HepG2 (cell line): ENCODE measurements around the gene GFOD1. TPM values are rescaled to one million over a fixed set of nuclear protein-coding genes. Genes with fewer than 3 reads are reported as not detected.

Source experiments
- ATAC-seq: fragments of 200-7000 bp; cut with Tn5 transposase; 3 replicates; pipeline ENCODE4 v1.9.1; 2020; ENCODE audit warnings: mild to moderate bottlenecking, moderate library complexity
- BruUV-seq: library from RNA; stranded (reverse); fragments of 400-500 nt; replicated peaks from 2 replicates; lab custom pipeline; 2021; lab: Mats Ljungman, UMichigan
- CTCF ChIA-PET: fragments of 300-600 bp; formaldehyde crosslinking; extraction: SDS; loops from one replicate; lab custom pipeline; 2021; ENCODE audit warnings: low total read pairs, inconsistent platforms, low intra/inter-chr PET ratio; lab: Yijun Ruan, JAX
- POLR2A ChIA-PET: fragments of 350-600 bp; sonication (Branson Sonifier 250); formaldehyde crosslinking; loops from one replicate; lab custom pipeline; 2020; ENCODE audit warnings: antibody characterized with exemption, inconsistent platforms; lab: Yijun Ruan, JAX
- DNase-seq: peaks from one replicate; pipeline ENCODE4 v3.0.0-alpha.2; 2015; ENCODE audit warnings: low spot score
- FAIRE-seq: peaks from 3 replicates; lab custom pipeline; 2011; peaks lifted over from hg19 to GRCh38; lab: Jason Lieb, UNC
- H2AFZ ChIP-seq: one replicate; pipeline ENCODE4 v1.6.1; 2011; ENCODE audit warnings: low read length, inconsistent platforms
- H3K27ac ChIP-seq: fragments of 300-600 bp; 3 replicates; pipeline ENCODE4 v1.8.0; 2011; ENCODE audit warnings: mixed run types, mild to moderate bottlenecking, mixed read lengths, low read length, inconsistent platforms; ENCODE audit not compliant: insufficient read depth; ENCODE audit errors: extremely low read length
- H3K27me3 ChIP-seq, 2 experiments: fragments of 200-600 bp in 1 of 2; 2 replicates in 1 of 2; 3 replicates in 1 of 2; pipeline versions ENCODE4 v1.6.0 to v1.8.0; 2011; ENCODE audit warnings: low read length in 2 of 2, mild to moderate bottlenecking in 2 of 2, moderate library complexity in 2 of 2, inconsistent platforms in 1 of 2; ENCODE audit not compliant: insufficient read depth in 2 of 2, control insufficient read depth in 1 of 2
- H3K36me3 ChIP-seq, 2 experiments: fragments of 200-600 bp in 1 of 2; replicated peaks in 1 of 2; 2 replicates in 1 of 2; 3 replicates in 1 of 2; pipeline versions ENCODE4 v1.5.1 to v1.8.0; 2011; ENCODE audit warnings: low read length in 2 of 2, inconsistent platforms in 1 of 2; ENCODE audit not compliant: insufficient read depth in 2 of 2, control insufficient read depth in 1 of 2
- H3K4me1 ChIP-seq: 2 replicates; pipeline ENCODE4 v1.5.1; 2012; ENCODE audit warnings: low read length, inconsistent platforms; ENCODE audit not compliant: insufficient read depth
- H3K4me2 ChIP-seq: 2 replicates; pipeline ENCODE4 v1.6.0; 2011; ENCODE audit warnings: low read depth, low read length, inconsistent platforms
- H3K4me3 ChIP-seq, 3 experiments: fragments of 200-600 bp in 1 of 3; sonication (generic), shearing (Covaris generic) in 1 of 3; replicated peaks in 1 of 3; 2 replicates each; pipeline ENCODE4 v1.5.1; 2011 to 2016; ENCODE audit warnings: low read length in 3 of 3, inconsistent platforms in 2 of 3, low read depth in 2 of 3, mild to moderate bottlenecking in 2 of 3, control low read depth in 1 of 3, mixed read lengths in 1 of 3; ENCODE audit not compliant: insufficient read depth in 1 of 3
- H3K79me2 ChIP-seq: one replicate; pipeline ENCODE4 v1.6.1; 2011; ENCODE audit warnings: low read length, inconsistent platforms; ENCODE audit not compliant: insufficient read depth
- H3K9ac ChIP-seq: 2 replicates; pipeline ENCODE4 v1.6.0; 2011; ENCODE audit warnings: mild to moderate bottlenecking, low read depth, low read length, inconsistent platforms; ENCODE audit not compliant: insufficient read depth
- H3K9me3 ChIP-seq: 2 replicates; pipeline ENCODE4 v1.5.1; 2012; ENCODE audit warnings: mild to moderate bottlenecking, low read length
- H4K20me1 ChIP-seq: 2 replicates; pipeline ENCODE4 v1.6.0; 2011; ENCODE audit warnings: inconsistent platforms, mild to moderate bottlenecking, low read length, moderate library complexity; ENCODE audit not compliant: insufficient read depth
- PAX8 ChIP-seq: sonication (generic); formaldehyde crosslinking; IDR thresholded peaks from 2 replicates; pipeline ENCODE4 v1.8.0; 2022; ENCODE audit warnings: mild to moderate bottlenecking, missing genetic modification reagents, borderline replicate concordance
- SCMH1 ChIP-seq: sonication (generic); formaldehyde crosslinking; IDR thresholded peaks from 2 replicates; pipeline ENCODE4 v1.9.0; 2021; ENCODE audit warnings: missing genetic modification reagents, mild to moderate bottlenecking, borderline replicate concordance
- ZFP62 ChIP-seq: sonication (generic); formaldehyde crosslinking; IDR thresholded peaks from 2 replicates; pipeline ENCODE4 v1.4.0; 2020; ENCODE audit warnings: missing genetic modification reagents
- ZSCAN5A ChIP-seq: sonication (generic); formaldehyde crosslinking; IDR thresholded peaks from 2 replicates; pipeline ENCODE4 v1.8.0; 2022; ENCODE audit warnings: mild to moderate bottlenecking, missing genetic modification reagents, borderline replicate concordance
- WGBS: methylation state at CpG from one replicate; pipeline ENCODE4 v1.1.6; 2017; ENCODE audit warnings: low lambda C conversion rate; 5-methylcytosine and 5-hydroxymethylcytosine counted together
- in situ Hi-C: cut with HindIII; loops from 2 replicates; pipeline ENCODE4 v1.10.0; 2017; ENCODE audit warnings: low pct_unique_long_range_greater_than_20kb; ENCODE audit not compliant: extremely low pct_ligation_motif_present
- intact Hi-C: fragments of 100-400 bp; cut with micrococcal nuclease; formaldehyde crosslinking; loops from one replicate; pipeline ENCODE4 v1.10.0; 2022; ENCODE audit not compliant: unreplicated experiment
- polyA plus RNA-seq, 8 experiments: library from polyadenylated mRNA; depleted of rRNA in 3 of 8; stranded (reverse) in 7 of 8; unstranded in 1 of 8; fragments of >200 nt; fragmentation: Illumina TruSeq in 4 of 8; extraction: Trizol in 4 of 8; gene quantifications; 2 replicates each; pipeline versions ENCODE4 v1.2.1 to v1.2.3, GENCODE V29; 2011 to 2016; ENCODE audit warnings: low read depth in 4 of 8, missing spikeins in 1 of 8, mixed read lengths in 1 of 8; ENCODE audit not compliant: insufficient read depth in 1 of 8
- total RNA-seq, 5 experiments: library from RNA; depleted of rRNA; stranded (reverse); fragments of >200 nt; fragmentation: Illumina TruSeq; extraction: Trizol; gene quantifications; 2 replicates each; pipeline ENCODE4 v1.2.3, GENCODE V29; 2016; ENCODE audit warnings: low read depth in 1 of 5
- TF ChIP-seq, protein P1 (sequence below): sonication (generic); formaldehyde crosslinking; IDR thresholded peaks from 2 replicates; pipeline ENCODE4 v1.4.0; 2020; ENCODE audit warnings: mild to moderate bottlenecking, missing genetic modification reagents

GFOD1 gene
- total and polyA plus RNA-seq, 2 of the 13 experiments (the other 11 are each of a cell fraction or from before 2014, with no cell fraction given) = 1.9 to 6.4 TPM

- TF ChIP-seq, protein P1, sequence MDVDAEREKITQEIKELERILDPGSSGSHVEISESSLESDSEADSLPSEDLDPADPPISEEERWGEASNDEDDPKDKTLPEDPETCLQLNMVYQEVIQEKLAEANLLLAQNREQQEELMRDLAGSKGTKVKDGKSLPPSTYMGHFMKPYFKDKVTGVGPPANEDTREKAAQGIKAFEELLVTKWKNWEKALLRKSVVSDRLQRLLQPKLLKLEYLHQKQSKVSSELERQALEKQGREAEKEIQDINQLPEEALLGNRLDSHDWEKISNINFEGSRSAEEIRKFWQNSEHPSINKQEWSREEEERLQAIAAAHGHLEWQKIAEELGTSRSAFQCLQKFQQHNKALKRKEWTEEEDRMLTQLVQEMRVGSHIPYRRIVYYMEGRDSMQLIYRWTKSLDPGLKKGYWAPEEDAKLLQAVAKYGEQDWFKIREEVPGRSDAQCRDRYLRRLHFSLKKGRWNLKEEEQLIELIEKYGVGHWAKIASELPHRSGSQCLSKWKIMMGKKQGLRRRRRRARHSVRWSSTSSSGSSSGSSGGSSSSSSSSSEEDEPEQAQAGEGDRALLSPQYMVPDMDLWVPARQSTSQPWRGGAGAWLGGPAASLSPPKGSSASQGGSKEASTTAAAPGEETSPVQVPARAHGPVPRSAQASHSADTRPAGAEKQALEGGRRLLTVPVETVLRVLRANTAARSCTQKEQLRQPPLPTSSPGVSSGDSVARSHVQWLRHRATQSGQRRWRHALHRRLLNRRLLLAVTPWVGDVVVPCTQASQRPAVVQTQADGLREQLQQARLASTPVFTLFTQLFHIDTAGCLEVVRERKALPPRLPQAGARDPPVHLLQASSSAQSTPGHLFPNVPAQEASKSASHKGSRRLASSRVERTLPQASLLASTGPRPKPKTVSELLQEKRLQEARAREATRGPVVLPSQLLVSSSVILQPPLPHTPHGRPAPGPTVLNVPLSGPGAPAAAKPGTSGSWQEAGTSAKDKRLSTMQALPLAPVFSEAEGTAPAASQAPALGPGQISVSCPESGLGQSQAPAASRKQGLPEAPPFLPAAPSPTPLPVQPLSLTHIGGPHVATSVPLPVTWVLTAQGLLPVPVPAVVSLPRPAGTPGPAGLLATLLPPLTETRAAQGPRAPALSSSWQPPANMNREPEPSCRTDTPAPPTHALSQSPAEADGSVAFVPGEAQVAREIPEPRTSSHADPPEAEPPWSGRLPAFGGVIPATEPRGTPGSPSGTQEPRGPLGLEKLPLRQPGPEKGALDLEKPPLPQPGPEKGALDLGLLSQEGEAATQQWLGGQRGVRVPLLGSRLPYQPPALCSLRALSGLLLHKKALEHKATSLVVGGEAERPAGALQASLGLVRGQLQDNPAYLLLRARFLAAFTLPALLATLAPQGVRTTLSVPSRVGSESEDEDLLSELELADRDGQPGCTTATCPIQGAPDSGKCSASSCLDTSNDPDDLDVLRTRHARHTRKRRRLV (CRISPR knock-in tag) = no peak
- TF ChIP-seq PAX8 = no peak
- no peak for TF ChIP-seq ZFP62
- TF ChIP-seq SCMH1 = no peak
- no peak for TF ChIP-seq ZSCAN5A
- no peak for FAIRE-seq
- ChIA-PET CTCF (no interaction called here), POLR2A (interaction anchor here (1.0 kb wide), 1 partner anchor 70 kb away, joined by 4 read pairs; the partner anchor contains the start of gene SIRT5)
- Histone ChIP-seq H3K79me2 (no peaks in the 10 kb centered on the region), H3K36me3 (no peaks in the 10 kb centered on the region), H3K4me2 (peak overlapping the region; percentile 71), H3K4me3 (peak overlapping the region in 2 of 3 experiments; percentile 22 to 30; a peak in 2 of 6 replicates), H3K9me3 (no peaks in the 10 kb centered on the region), H3K27ac (no peak overlapping the region), H3K4me1 (peaks cover 14% of the 10 kb centered on the region), H2AFZ (no peak overlapping the region), H3K9ac (no peak overlapping the region), H4K20me1 (no peaks in the 10 kb centered on the region), H3K27me3 (no peaks in the 10 kb centered on the region)
- DNase-seq = no peak
- 25% methylated on average over 5 of the region's 5 CpGs for WGBS
- in situ Hi-C loops = no loop called here
- no TSS peak for BruUV-seq
- intact Hi-C loops = no loop called here
- ATAC-seq = peak; percentile 74
These were observed 17.4 kb upstream of the GFOD1 start for GRCh38 chr6:13504611-13505344.
